ENCODE measurements around the gene KIF5C. TPM values are rescaled to one million over a fixed set of nuclear protein-coding genes. Genes with fewer than 3 reads are reported as not detected.

The KIF5C gene
- total RNA-seq, 1 experiment from 2014 or later, result 1.6 TPM

GRCh38 chr2:148903294-148903693, 28.3 kb downstream of the KIF5C start:
- Histone ChIP-seq H3K36me3 (ENCODE audit: control insufficient read depth, insufficient read depth, low read length) (no peaks in the 10 kb centered on the region), H3K4me1 (ENCODE audit: control insufficient read depth, insufficient read depth, low read length) (no peaks in the 10 kb centered on the region), H3K9me3 (ENCODE audit: control insufficient read depth, insufficient read depth, low read depth, low read length) (no peaks in the 10 kb centered on the region), H3K4me3 (ENCODE audit: low read depth in 2 of 2, low read length in 2 of 2) (no peak overlapping the region), H3K27me3 (ENCODE audit: control insufficient read depth, insufficient read depth, low read length) (peaks cover 9% of the 10 kb centered on the region), H3K27ac (ENCODE audit: low read length) (no peak overlapping the region)
- intact Hi-C loops (cut with micrococcal nuclease; ENCODE audit: unreplicated experiment) (no loop called here), in situ Hi-C loops (cut with HindIII; ENCODE audit: low pct_unique_long_range_greater_than_20kb, low sequenced_read_pairs) (no loop called here)
- no TSS peak for BruUV-seq (replicated peaks)
- DNase-seq (ENCODE audit: low read depth, low spot score) (no peak), ATAC-seq (no peak)
- ChIA-PET CTCF (no interaction called here), POLR2A (no interaction called here)
- TF ChIP-seq SIN3A (IDR thresholded peaks at IDR 0.05; ENCODE audit: borderline replicate concordance, insufficient read depth, low read depth, low read length), result no peak

GRCh38 chr2:148903979-148904378, 29.0 kb downstream of the KIF5C start:
- ChIA-PET CTCF (no interaction called here), POLR2A (no interaction called here)
- Histone ChIP-seq H3K27me3 (ENCODE audit: control insufficient read depth, insufficient read depth, low read length) (peaks cover 9% of the 10 kb centered on the region), H3K36me3 (ENCODE audit: control insufficient read depth, insufficient read depth, low read length) (no peaks in the 10 kb centered on the region), H3K9me3 (ENCODE audit: control insufficient read depth, insufficient read depth, low read depth, low read length) (no peaks in the 10 kb centered on the region), H3K4me3 (ENCODE audit: low read depth in 2 of 2, low read length in 2 of 2) (no peak overlapping the region), H3K4me1 (ENCODE audit: control insufficient read depth, insufficient read depth, low read length) (no peaks in the 10 kb centered on the region), H3K27ac (ENCODE audit: low read length) (no peak overlapping the region)
- ATAC-seq (no peak), DNase-seq (ENCODE audit: low read depth, low spot score) (no peak)
- in situ Hi-C loops (cut with HindIII; ENCODE audit: low pct_unique_long_range_greater_than_20kb, low sequenced_read_pairs) (no loop called here), intact Hi-C loops (cut with micrococcal nuclease; ENCODE audit: unreplicated experiment) (no loop called here)
- TF ChIP-seq TCF7L2 (IDR thresholded peaks at IDR 0.05; ENCODE audit: low read depth, low read length) (no peak), POLR2AphosphoS5 (IDR thresholded peaks at IDR 0.05; ENCODE audit: low read depth, low read length) (no peak), CTCF (IDR thresholded peaks at IDR 0.05) (no peak), SIN3A (IDR thresholded peaks at IDR 0.05; ENCODE audit: borderline replicate concordance, insufficient read depth, low read depth, low read length) (no peak)
- TF ChIP-seq, protein P1, sequence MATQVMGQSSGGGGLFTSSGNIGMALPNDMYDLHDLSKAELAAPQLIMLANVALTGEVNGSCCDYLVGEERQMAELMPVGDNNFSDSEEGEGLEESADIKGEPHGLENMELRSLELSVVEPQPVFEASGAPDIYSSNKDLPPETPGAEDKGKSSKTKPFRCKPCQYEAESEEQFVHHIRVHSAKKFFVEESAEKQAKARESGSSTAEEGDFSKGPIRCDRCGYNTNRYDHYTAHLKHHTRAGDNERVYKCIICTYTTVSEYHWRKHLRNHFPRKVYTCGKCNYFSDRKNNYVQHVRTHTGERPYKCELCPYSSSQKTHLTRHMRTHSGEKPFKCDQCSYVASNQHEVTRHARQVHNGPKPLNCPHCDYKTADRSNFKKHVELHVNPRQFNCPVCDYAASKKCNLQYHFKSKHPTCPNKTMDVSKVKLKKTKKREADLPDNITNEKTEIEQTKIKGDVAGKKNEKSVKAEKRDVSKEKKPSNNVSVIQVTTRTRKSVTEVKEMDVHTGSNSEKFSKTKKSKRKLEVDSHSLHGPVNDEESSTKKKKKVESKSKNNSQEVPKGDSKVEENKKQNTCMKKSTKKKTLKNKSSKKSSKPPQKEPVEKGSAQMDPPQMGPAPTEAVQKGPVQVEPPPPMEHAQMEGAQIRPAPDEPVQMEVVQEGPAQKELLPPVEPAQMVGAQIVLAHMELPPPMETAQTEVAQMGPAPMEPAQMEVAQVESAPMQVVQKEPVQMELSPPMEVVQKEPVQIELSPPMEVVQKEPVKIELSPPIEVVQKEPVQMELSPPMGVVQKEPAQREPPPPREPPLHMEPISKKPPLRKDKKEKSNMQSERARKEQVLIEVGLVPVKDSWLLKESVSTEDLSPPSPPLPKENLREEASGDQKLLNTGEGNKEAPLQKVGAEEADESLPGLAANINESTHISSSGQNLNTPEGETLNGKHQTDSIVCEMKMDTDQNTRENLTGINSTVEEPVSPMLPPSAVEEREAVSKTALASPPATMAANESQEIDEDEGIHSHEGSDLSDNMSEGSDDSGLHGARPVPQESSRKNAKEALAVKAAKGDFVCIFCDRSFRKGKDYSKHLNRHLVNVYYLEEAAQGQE (IDR thresholded peaks at IDR 0.05; ENCODE audit: insufficient read depth in 1 of 2, low read depth in 2 of 2, low read length in 1 of 2), result no peak
- no TSS peak for BruUV-seq (replicated peaks)

GRCh38 chr2:148906124-148906523, 31.1 kb downstream of the KIF5C start:
- in situ Hi-C loops (cut with HindIII; ENCODE audit: low pct_unique_long_range_greater_than_20kb, low sequenced_read_pairs), result no loop called here
- no peak for DNase-seq (ENCODE audit: low read depth, low spot score)
- ChIA-PET CTCF (interaction anchor here (1.0 kb wide), 1 partner anchor 102 kb away, joined by 3 read pairs; no protein-coding TSS in a partner anchor), POLR2A (no interaction called here)
- Histone ChIP-seq H3K4me1 (ENCODE audit: control insufficient read depth, insufficient read depth, low read length) (no peaks in the 10 kb centered on the region), H3K27ac (ENCODE audit: low read length) (no peak overlapping the region), H3K4me3 (ENCODE audit: low read depth in 2 of 2, low read length in 2 of 2) (no peak overlapping the region), H3K27me3 (ENCODE audit: control insufficient read depth, insufficient read depth, low read length) (peaks cover 4% of the 10 kb centered on the region), H3K36me3 (ENCODE audit: control insufficient read depth, insufficient read depth, low read length) (no peaks in the 10 kb centered on the region), H3K9me3 (ENCODE audit: control insufficient read depth, insufficient read depth, low read depth, low read length) (no peaks in the 10 kb centered on the region)
- TF ChIP-seq, protein P1 (IDR thresholded peaks at IDR 0.05; ENCODE audit: insufficient read depth in 1 of 2, low read depth in 2 of 2, low read length in 1 of 2), result no peak
- TF ChIP-seq CTCF (IDR thresholded peaks at IDR 0.05) (no peak), POLR2AphosphoS5 (IDR thresholded peaks at IDR 0.05; ENCODE audit: low read depth, low read length) (no peak), SIN3A (IDR thresholded peaks at IDR 0.05; ENCODE audit: borderline replicate concordance, insufficient read depth, low read depth, low read length) (no peak), TCF7L2 (IDR thresholded peaks at IDR 0.05; ENCODE audit: low read depth, low read length) (no peak)
- intact Hi-C loops (cut with micrococcal nuclease; ENCODE audit: unreplicated experiment), result no loop called here
- ATAC-seq, result no peak
- no TSS peak for BruUV-seq (replicated peaks)

Measured in Panc1 (cell line).